Mesenchymal stem cell (in vitro differentiated cells and primary cell): ENCODE measurements around the gene ANKRD10.
"Not testable (repeated sequence)": the region's sequence is repeated elsewhere in the genome, so short reads cannot be mapped to it uniquely, and the experiment has no call there.

Experiments
- DNase-seq: peaks from one replicate; pipeline ENCODE4 v3.0.0-alpha.2; 2013
- H2AFZ ChIP-seq: one replicate; pipeline ENCODE4 v1.6.1; 2013; ENCODE audit warnings: low read depth, mild to moderate bottlenecking, control low read depth, inconsistent platforms, low read length, moderate library complexity
- H2AK5ac ChIP-seq: 2 replicates; pipeline ENCODE4 v1.6.1; 2013; ENCODE audit warnings: low read length, moderate library complexity, mild to moderate bottlenecking, inconsistent platforms; ENCODE audit not compliant: severe bottlenecking
- H2BK120ac ChIP-seq: one replicate; pipeline ENCODE4 v1.6.1; 2013; ENCODE audit warnings: low read depth, mild to moderate bottlenecking, inconsistent platforms, low read length, moderate library complexity
- H2BK12ac ChIP-seq, 2 experiments: one replicate each; pipeline ENCODE4 v1.6.1; 2013; ENCODE audit warnings: inconsistent platforms in 2 of 2, low read length in 2 of 2, mild to moderate bottlenecking in 2 of 2, moderate library complexity in 2 of 2, control low read depth in 1 of 2
- H2BK15ac ChIP-seq: one replicate; pipeline ENCODE4 v1.6.1; 2013; ENCODE audit warnings: mild to moderate bottlenecking, low read depth, inconsistent platforms; ENCODE audit not compliant: poor library complexity, severe bottlenecking
- H2BK5ac ChIP-seq: 2 replicates; pipeline ENCODE4 v1.6.1; 2013; ENCODE audit warnings: low read depth, mild to moderate bottlenecking, low read length, control low read depth, inconsistent platforms; ENCODE audit not compliant: poor library complexity, severe bottlenecking
- H3K14ac ChIP-seq, 2 experiments: one replicate each; pipeline ENCODE4 v1.6.1; 2013; ENCODE audit warnings: inconsistent platforms in 2 of 2, low read length in 2 of 2, control low read depth in 1 of 2, mild to moderate bottlenecking in 1 of 2, moderate library complexity in 1 of 2
- H3K18ac ChIP-seq, 2 experiments: one replicate each; pipeline ENCODE4 v1.6.1; 2013; ENCODE audit warnings: inconsistent platforms in 2 of 2, low read length in 2 of 2, control low read depth in 1 of 2, low read depth in 1 of 2, mild to moderate bottlenecking in 1 of 2
- H3K23ac ChIP-seq, 2 experiments: one replicate each; pipeline ENCODE4 v1.6.1; 2013; ENCODE audit warnings: inconsistent platforms in 2 of 2, low read length in 2 of 2, mild to moderate bottlenecking in 2 of 2, moderate library complexity in 2 of 2, control low read depth in 1 of 2
- H3K27ac ChIP-seq: 2 replicates; pipeline ENCODE4 v1.5.1; 2013; ENCODE audit warnings: mild to moderate bottlenecking, moderate library complexity, low read length, control low read depth, inconsistent platforms; ENCODE audit not compliant: poor library complexity, severe bottlenecking
- H3K27me3 ChIP-seq, 2 experiments: 2 replicates each; pipeline versions ENCODE4 v1.6.1 to v1.7.0; 2013; ENCODE audit warnings: low read length in 2 of 2, mild to moderate bottlenecking in 2 of 2, moderate library complexity in 2 of 2, control low read depth in 1 of 2, inconsistent platforms in 1 of 2; ENCODE audit not compliant: control insufficient read depth in 1 of 2, insufficient read depth in 1 of 2
- H3K36me3 ChIP-seq, 2 experiments: 2 replicates each; pipeline versions ENCODE4 v1.6.1 to v1.7.0; 2013; ENCODE audit warnings: low read length in 2 of 2, control low read depth in 1 of 2, inconsistent platforms in 1 of 2, low read depth in 1 of 2, mild to moderate bottlenecking in 1 of 2; ENCODE audit not compliant: insufficient read depth in 2 of 2, control insufficient read depth in 1 of 2
- H3K4ac ChIP-seq, 2 experiments: one replicate each; pipeline ENCODE4 v1.6.1; 2013; ENCODE audit warnings: inconsistent platforms in 2 of 2, low read length in 2 of 2, mild to moderate bottlenecking in 2 of 2, moderate library complexity in 2 of 2, control low read depth in 1 of 2, low read depth in 1 of 2
- H3K4me1 ChIP-seq: 2 replicates; pipeline ENCODE4 v1.6.1; 2013; ENCODE audit warnings: low read depth, low read length, control low read depth; ENCODE audit not compliant: control insufficient read depth, insufficient read depth
- H3K4me2 ChIP-seq: 2 replicates; pipeline ENCODE4 v1.6.1; 2013; ENCODE audit warnings: low read length, mild to moderate bottlenecking, inconsistent platforms; ENCODE audit not compliant: poor library complexity, severe bottlenecking
- H3K4me3 ChIP-seq, 2 experiments: 2 replicates each; pipeline versions ENCODE4 v1.5.1 to v1.7.0; 2013; ENCODE audit warnings: low read length in 2 of 2, mild to moderate bottlenecking in 2 of 2, control low read depth in 1 of 2, low read depth in 1 of 2; ENCODE audit not compliant: insufficient read depth in 1 of 2
- H3K79me1 ChIP-seq: replicated peaks from 2 replicates; pipeline ENCODE4 v1.6.1; 2013; ENCODE audit warnings: mild to moderate bottlenecking, control low read depth, low read length, inconsistent platforms; ENCODE audit not compliant: poor library complexity, severe bottlenecking
- H3K9ac ChIP-seq: 2 replicates; pipeline ENCODE4 v1.7.0; 2013; ENCODE audit warnings: mild to moderate bottlenecking, low read length, moderate library complexity
- H3K9me3 ChIP-seq: 2 replicates; pipeline ENCODE4 v1.7.0; 2013; ENCODE audit warnings: mild to moderate bottlenecking, low read length; ENCODE audit not compliant: control insufficient read depth
- H4K8ac ChIP-seq: one replicate; pipeline ENCODE4 v1.6.1; 2013; ENCODE audit warnings: inconsistent platforms, mild to moderate bottlenecking, low read length, moderate library complexity
- H4K91ac ChIP-seq: one replicate; pipeline ENCODE4 v1.6.1; 2013; ENCODE audit warnings: mild to moderate bottlenecking, low read length, inconsistent platforms
- WGBS: methylation state at CpG from one replicate; pipeline ENCODE4 v1.1.7; 2013; ENCODE audit warnings: mixed read lengths; 5-methylcytosine and 5-hydroxymethylcytosine counted together

Gene ANKRD10

GRCh38 chr13:110949628-110950027 lies 34.8 kb upstream of the ANKRD10 start:
- H3K23ac ChIP-seq: no peak overlapping the region
- H3K4me1 ChIP-seq: peaks cover 23% of the 10 kb centered on the region
- H2AFZ ChIP-seq: no peak overlapping the region
- no peaks in the 10 kb centered on the region for H3K9me3 ChIP-seq
- H4K91ac ChIP-seq: no peak overlapping the region
- H3K4me2 ChIP-seq: no peak overlapping the region
- H2AK5ac ChIP-seq: no peak overlapping the region
- H3K9ac ChIP-seq: no peak overlapping the region
- no peaks in the 10 kb centered on the region for H3K79me1 ChIP-seq
- no peak overlapping the region for H3K4ac ChIP-seq
- no peak overlapping the region for H4K8ac ChIP-seq
- H2BK5ac ChIP-seq: no peak overlapping the region
- DNase-seq: no peak
- no peak overlapping the region for H2BK12ac ChIP-seq
- no peak overlapping the region for H2BK120ac ChIP-seq
- H3K4me3 ChIP-seq: no peak overlapping the region
- no peak overlapping the region for H3K14ac ChIP-seq
- H3K27me3 ChIP-seq: no peaks in the 10 kb centered on the region
- no peaks in the 10 kb centered on the region for H3K36me3 ChIP-seq
- no peak overlapping the region for H2BK15ac ChIP-seq
- H3K27ac ChIP-seq: no peak overlapping the region
- H3K18ac ChIP-seq: no peak overlapping the region
- WGBS: 86% methylated on average over 2 of the region's 4 CpGs

- H3K36me3 ChIP-seq: no peaks in the 10 kb centered on the region
- H3K4me2 ChIP-seq: no peak overlapping the region
- peak overlapping the region; percentile 30 for H2BK15ac ChIP-seq
- H3K4ac ChIP-seq: peak overlapping the region in 1 of 2 experiments; percentile 51
- no peak overlapping the region for H2AK5ac ChIP-seq
- no peak overlapping the region for H3K18ac ChIP-seq
- no peaks in the 10 kb centered on the region for H3K27me3 ChIP-seq
- no peak overlapping the region for H3K27ac ChIP-seq
- no peak for DNase-seq
- H4K8ac ChIP-seq: no peak overlapping the region
- H3K4me1 ChIP-seq: peaks cover 19% of the 10 kb centered on the region
- no peak overlapping the region for H2BK5ac ChIP-seq
- no peak overlapping the region for H3K14ac ChIP-seq
- no peaks in the 10 kb centered on the region for H3K9me3 ChIP-seq
- H3K23ac ChIP-seq: no peak overlapping the region
- H2AFZ ChIP-seq: no peak overlapping the region
- no peaks in the 10 kb centered on the region for H3K79me1 ChIP-seq
- H2BK12ac ChIP-seq: peak overlapping the region in 1 of 2 experiments; percentile 68
- 94% methylated on average over 11 of the region's 12 CpGs for WGBS
- no peak overlapping the region for H3K4me3 ChIP-seq
- H2BK120ac ChIP-seq: no peak overlapping the region
- peak overlapping the region; percentile 70 for H4K91ac ChIP-seq
- H3K9ac ChIP-seq: no peak overlapping the region
Observed at GRCh38 chr13:110949116-110949515, 34.2 kb upstream of the ANKRD10 start.

GRCh38 chr13:110947338-110947737 lies 32.5 kb upstream of the ANKRD10 start:
- WGBS: 50% methylated on average over 1 of the region's 10 CpGs
- H3K4me1 ChIP-seq: peaks cover 14% of the 10 kb centered on the region
- not testable (repeated sequence) for H2AK5ac ChIP-seq, H4K8ac ChIP-seq, H2BK12ac ChIP-seq, H4K91ac ChIP-seq, H3K4ac ChIP-seq, H3K9me3 ChIP-seq, H3K27ac ChIP-seq, H3K4me3 ChIP-seq, H3K23ac ChIP-seq, H3K18ac ChIP-seq, H3K9ac ChIP-seq, H3K79me1 ChIP-seq, H3K36me3 ChIP-seq, H2AFZ ChIP-seq, H3K14ac ChIP-seq, H2BK5ac ChIP-seq, H2BK15ac ChIP-seq, DNase-seq, H2BK120ac ChIP-seq, H3K4me2 ChIP-seq, H3K27me3 ChIP-seq

GRCh38 chr13:110945928-110946570 lies 31.2 kb upstream of the ANKRD10 start:
- peaks cover 12% of the 10 kb centered on the region for H3K4me1 ChIP-seq
- no peak for DNase-seq
- no peak overlapping the region for H2BK15ac ChIP-seq
- WGBS: 91% methylated on average over 4 of the region's 12 CpGs
- no peak overlapping the region for H2BK5ac ChIP-seq
- H3K4me2 ChIP-seq: no peak overlapping the region
- H3K36me3 ChIP-seq: no peaks in the 10 kb centered on the region
- H4K91ac ChIP-seq: peak overlapping the region; percentile 70
- peak overlapping the region in 1 of 2 experiments; percentile 13 for H3K4ac ChIP-seq
- H4K8ac ChIP-seq: no peak overlapping the region
- H3K27ac ChIP-seq: no peak overlapping the region
- peak overlapping the region; percentile 32 for H2AK5ac ChIP-seq
- no peak overlapping the region for H2BK120ac ChIP-seq
- no peaks in the 10 kb centered on the region for H3K79me1 ChIP-seq
- no peak overlapping the region for H3K23ac ChIP-seq
- no peak overlapping the region for H2AFZ ChIP-seq
- H3K27me3 ChIP-seq: no peaks in the 10 kb centered on the region
- peak overlapping the region in 1 of 2 experiments; percentile 4 for H3K14ac ChIP-seq
- H3K4me3 ChIP-seq: no peak overlapping the region
- peak overlapping the region in 1 of 2 experiments; percentile 78 for H2BK12ac ChIP-seq
- H3K9me3 ChIP-seq: no peaks in the 10 kb centered on the region
- no peak overlapping the region for H3K9ac ChIP-seq
- no peak overlapping the region for H3K18ac ChIP-seq
